Measurements from ENCODE around the gene ZNF438.

The ZNF438 gene

DNA sequence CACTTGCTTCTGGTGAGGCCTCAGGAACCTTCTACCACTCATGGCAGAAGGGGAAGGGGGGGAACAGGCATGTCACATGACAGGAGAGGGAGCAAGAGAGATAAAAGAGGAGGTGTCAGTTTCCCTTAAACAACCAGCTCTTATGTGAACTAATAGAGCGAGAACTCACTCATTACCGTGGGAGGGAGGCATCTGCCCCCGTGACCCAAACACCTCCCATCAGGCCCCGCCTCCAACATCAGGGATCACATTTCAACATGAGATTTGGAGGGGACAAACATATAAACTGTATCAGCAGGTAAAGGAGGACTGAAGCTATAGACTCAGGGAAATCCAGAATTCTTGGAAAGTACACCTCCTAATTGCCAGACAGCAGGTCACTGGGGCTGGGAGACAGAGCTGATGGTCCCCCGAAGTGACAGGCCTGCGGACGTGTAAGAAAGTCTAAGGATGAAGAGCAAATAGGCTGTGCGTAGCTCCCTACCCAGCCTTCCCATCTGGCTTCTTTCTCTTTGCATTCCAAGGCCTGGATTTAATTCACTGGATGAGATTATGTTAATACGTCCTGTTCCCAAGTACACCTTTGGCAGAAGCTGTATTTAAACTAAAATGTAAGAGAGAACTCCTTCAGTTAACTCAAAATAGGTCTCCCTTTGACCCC lies 215.4 kb downstream of the ZNF438 start:
- TF ChIP-seq GATA3 (IDR thresholded peaks at IDR 0.05; ENCODE audit: low read depth, low read length) (no peak), GATA2 (IDR thresholded peaks at IDR 0.05; ENCODE audit: low read depth, low read length) (no peak)

- TF ChIP-seq GATA3 (IDR thresholded peaks at IDR 0.05; ENCODE audit: low read depth, low read length) (no peak), GATA2 (IDR thresholded peaks at IDR 0.05; ENCODE audit: low read depth, low read length) (no peak)
Observed at GRCh38 chr10:30813872-30814481, 217.7 kb downstream of the ZNF438 start.

DNA sequence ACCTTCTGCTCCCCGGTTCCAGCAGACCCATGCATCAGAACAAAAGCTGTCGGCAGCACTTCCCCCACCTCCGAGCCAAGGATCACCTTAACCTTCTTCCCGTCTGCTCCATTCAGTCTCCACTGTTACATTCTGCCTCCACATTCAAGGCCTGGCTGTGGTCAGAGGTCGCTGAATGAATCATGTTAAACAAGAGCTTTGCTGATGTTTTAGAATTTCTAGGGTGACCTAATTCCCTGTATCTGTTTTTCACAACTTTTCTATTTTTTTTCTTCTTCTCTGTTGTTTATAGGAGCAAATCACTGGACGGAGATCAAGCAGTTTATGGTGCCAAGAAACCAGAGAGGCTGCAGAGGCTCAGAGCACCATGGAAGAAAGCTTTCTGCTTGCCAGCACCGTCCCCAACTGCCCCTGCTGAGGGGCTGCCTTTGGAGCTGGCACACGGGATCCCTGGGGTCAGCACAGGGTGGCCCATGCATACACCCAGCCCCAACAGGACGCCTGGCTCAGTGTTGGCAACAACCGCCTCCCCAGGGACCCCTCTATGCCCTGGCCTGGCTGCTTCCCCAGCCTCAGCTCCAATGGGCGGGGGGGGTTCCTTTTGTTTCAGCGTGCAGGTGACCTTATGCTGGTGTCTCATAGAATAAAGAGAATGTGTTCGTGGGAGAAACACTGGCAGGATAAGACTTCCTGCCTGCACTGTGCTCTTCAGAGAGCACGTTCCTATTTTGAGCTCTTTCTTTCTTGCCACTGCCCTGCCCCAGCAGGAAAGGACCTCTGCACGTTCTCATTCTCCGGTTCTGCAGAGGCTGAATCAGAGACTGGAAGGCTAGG lies 219.4 kb downstream of the ZNF438 start:
- TF ChIP-seq GATA3 (IDR thresholded peaks at IDR 0.05; ENCODE audit: low read depth, low read length) (no peak), GATA2 (IDR thresholded peaks at IDR 0.05; ENCODE audit: low read depth, low read length) (no peak)

DNA sequence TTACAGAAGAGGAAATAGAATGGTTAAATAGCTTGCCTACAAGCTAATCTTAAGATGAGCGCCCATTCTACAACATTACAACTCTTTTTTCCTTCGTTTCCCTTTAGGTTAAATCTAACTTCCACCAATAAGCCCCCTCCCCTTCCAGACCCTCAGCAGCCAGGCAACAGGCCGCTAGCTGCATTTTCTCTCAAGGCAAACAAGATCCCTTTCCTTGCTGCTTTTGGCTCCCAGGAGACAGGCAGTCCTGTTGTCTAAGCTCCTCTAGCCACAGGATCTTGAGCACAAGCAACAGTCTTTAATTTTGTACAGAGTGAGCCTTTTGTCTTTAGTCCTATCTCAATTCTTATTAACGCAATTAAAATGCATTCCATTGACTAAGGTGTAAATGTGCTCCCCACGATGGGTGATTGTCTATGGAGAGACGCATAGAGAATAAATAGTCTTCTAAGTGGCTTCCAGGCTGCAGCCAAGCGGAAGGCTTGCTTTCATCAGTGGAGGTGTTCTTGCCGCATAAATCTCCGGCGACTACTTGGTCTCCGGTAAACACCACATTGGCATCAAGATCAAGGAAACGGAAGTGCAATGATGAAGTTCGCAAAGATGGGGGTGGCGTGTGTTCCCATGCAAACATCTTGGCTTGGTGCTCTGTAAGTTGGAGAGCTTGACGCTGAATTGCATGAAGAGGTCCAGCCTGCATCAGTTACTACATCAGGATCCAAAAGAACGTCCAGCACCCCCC lies 220.2 kb downstream of the ZNF438 start:
- TF ChIP-seq GATA2 (IDR thresholded peaks at IDR 0.05; ENCODE audit: low read depth, low read length) = no peak

DNA sequence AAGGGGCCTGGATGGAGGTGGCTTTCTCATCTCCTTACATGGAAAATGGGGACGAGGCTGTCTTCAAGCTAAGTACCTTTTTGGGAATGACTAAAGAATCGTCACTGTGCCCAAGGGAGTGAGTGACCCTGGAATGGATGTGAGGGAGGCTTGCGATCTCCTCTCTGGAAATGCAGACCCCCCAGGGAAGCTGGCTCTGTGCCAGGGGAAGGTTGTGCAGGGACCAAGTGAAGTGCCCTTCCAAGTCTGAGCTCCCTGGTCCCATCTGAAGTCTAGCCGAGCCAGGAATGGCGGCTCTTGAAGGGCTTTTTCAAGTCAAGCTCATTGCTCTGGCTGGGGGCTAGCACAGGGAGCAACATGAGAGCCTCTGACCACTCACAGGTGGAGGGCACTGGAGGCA lies 221.2 kb downstream of the ZNF438 start:
- TF ChIP-seq GATA2 (IDR thresholded peaks at IDR 0.05; ENCODE audit: low read depth, low read length) (no peak), GATA3 (IDR thresholded peaks at IDR 0.05; ENCODE audit: low read depth, low read length) (no peak)

- no peak for TF ChIP-seq GATA3 (IDR thresholded peaks at IDR 0.05; ENCODE audit: low read depth, low read length)
- no peak for TF ChIP-seq GATA2 (IDR thresholded peaks at IDR 0.05; ENCODE audit: low read depth, low read length)
Observed at GRCh38 chr10:30806850-30807249, 224.8 kb downstream of the ZNF438 start.

DNA sequence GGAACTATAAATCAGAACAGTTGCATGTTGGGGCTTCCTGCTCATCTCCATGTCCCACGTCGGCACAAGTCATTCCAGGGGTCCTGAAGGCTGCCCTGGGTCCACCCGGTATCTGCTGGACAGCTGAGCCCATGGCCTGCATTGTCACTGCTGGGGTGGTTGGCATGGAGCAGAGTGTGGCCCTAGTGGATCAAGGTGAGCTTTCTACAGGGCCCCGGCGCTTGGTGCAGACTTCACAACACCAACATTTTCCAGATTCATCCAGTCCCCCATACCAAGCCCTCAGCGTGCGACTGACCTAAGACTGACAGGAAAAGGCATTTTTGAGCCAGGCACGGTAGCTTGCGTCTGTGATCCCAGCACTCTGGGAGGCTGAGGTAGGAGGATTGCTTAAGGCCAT lies 226.6 kb downstream of the ZNF438 start:
- no peak for TF ChIP-seq GATA3 (IDR thresholded peaks at IDR 0.05; ENCODE audit: low read depth, low read length)
- TF ChIP-seq GATA2 (IDR thresholded peaks at IDR 0.05; ENCODE audit: low read depth, low read length) = no peak

DNA sequence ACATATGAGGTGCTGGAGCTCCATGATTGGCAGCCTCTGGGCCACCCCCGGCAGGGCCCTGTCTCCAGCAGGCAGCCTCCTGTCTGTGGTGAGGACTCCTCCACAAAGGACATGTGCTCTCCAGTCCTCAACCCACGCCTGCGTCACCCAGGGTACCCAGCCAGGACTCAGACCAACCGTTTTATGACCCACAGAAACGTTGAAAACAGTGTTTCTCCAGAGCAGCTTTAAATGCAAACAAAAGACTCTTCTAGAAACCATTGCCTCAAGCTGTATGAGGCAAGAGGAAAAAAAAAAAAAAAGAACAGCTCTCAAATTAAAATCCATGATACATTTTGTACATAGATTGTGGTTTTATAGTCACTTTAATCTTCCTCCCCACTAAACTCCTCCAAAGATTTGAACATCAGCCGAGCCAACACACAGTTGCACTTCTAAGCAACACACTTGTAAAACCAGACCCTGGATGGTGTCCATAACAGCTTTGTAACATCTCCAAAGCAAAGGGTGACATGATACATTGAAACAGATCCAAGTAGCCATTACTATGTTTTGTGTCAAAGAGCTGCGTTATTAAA lies 227.1 kb downstream of the ZNF438 start:
- TF ChIP-seq GATA3 (IDR thresholded peaks at IDR 0.05; ENCODE audit: low read depth, low read length) (no peak), GATA2 (IDR thresholded peaks at IDR 0.05; ENCODE audit: low read depth, low read length) (no peak)

GRCh38 chr10:30803892-30804322 lies 227.8 kb downstream of the ZNF438 start:
- no peak for TF ChIP-seq GATA3 (IDR thresholded peaks at IDR 0.05; ENCODE audit: low read depth, low read length)
- no peak for TF ChIP-seq GATA2 (IDR thresholded peaks at IDR 0.05; ENCODE audit: low read depth, low read length)

- TF ChIP-seq GATA3 (IDR thresholded peaks at IDR 0.05; ENCODE audit: low read depth, low read length) = no peak
- no peak for TF ChIP-seq GATA2 (IDR thresholded peaks at IDR 0.05; ENCODE audit: low read depth, low read length)
Observed at GRCh38 chr10:30803058-30803457, 228.6 kb downstream of the ZNF438 start.

DNA sequence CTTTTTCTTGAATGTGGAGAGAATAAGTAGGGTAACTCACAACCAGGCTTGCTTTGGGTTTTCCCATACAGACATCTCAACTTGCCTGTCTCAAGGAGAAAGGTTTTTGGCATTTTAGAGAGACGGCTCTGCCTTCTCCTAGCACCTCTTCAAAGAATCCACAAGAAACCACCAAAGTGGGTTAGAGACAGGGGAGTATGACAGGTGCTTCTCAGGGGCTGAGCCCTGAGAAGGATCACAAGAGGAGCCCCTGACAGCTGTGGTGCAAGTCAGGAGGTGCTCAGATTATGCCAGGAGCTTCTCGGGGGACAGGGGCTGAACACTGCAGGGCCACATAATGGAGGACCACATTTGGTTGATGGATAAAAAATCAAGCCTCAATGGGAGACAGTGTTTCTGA lies 231.3 kb downstream of the ZNF438 start:
- TF ChIP-seq GATA3 (IDR thresholded peaks at IDR 0.05; ENCODE audit: low read depth, low read length) = no peak
- no peak for TF ChIP-seq GATA2 (IDR thresholded peaks at IDR 0.05; ENCODE audit: low read depth, low read length)

DNA sequence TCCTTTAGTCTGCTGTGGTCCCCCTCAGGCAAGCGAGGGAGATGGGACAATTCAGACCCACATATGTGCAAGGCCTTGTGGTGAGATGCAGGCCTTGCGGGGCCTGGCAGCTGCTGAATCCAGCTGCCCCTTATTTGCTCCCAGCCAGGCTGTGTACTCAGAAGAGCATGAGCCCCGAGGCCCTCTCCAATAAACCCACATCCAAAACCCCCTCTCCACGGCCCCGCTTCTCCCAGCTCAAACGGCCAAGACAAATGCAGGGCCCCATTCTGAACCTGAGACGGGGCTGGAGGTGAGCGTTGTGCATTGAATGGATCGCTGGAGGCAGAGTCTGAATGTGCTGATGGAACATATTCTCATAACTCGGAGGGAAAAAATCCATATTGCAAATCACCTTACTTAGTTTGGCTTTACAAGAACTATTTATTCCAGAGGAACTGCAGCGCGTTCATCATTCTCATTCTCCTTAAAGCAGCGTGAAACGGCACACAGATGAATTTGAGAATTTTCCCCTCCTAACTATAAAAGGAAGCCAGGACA lies 232.9 kb downstream of the ZNF438 start:
- no peak for TF ChIP-seq GATA2 (IDR thresholded peaks at IDR 0.05; ENCODE audit: low read depth, low read length)
- no peak for TF ChIP-seq GATA3 (IDR thresholded peaks at IDR 0.05; ENCODE audit: low read depth, low read length)

All from SH-SY5Y (cell line).